Esophagus (tissue), 2 donors: Measurements from ENCODE around the gene LRP1B. TPM values are rescaled to one million over a fixed set of nuclear protein-coding genes. Genes with fewer than 3 reads are reported as not detected.

Source experiments
- H3K27ac ChIP-seq, 2 donors: one replicate each; pipeline ENCODE4 v1.5.1; 2013; ENCODE audit warnings: low read depth in 2 of 2, mild to moderate bottlenecking in 2 of 2, inconsistent platforms in 1 of 2, low read length in 1 of 2, moderate library complexity in 1 of 2
- H3K27me3 ChIP-seq, 2 donors: one replicate each; pipeline ENCODE4 v1.6.1; 2013; ENCODE audit warnings: low read length in 2 of 2, control low read depth in 1 of 2, mild to moderate bottlenecking in 1 of 2; ENCODE audit not compliant: insufficient read depth in 2 of 2, control insufficient read depth in 1 of 2
- H3K36me3 ChIP-seq, 2 donors: one replicate each; pipeline ENCODE4 v1.6.1; 2013; ENCODE audit warnings: low read length in 1 of 2; ENCODE audit not compliant: control insufficient read depth in 2 of 2, insufficient read depth in 2 of 2
- H3K4me1 ChIP-seq, 2 donors: one replicate each; pipeline ENCODE4 v1.6.1; 2013; ENCODE audit warnings: low read length in 1 of 2; ENCODE audit not compliant: control insufficient read depth in 2 of 2, insufficient read depth in 2 of 2
- H3K4me3 ChIP-seq, 2 donors: one replicate each; pipeline ENCODE4 v1.5.1; 2013; ENCODE audit warnings: low read length in 2 of 2, mild to moderate bottlenecking in 2 of 2, low read depth in 1 of 2, moderate library complexity in 1 of 2
- H3K9me3 ChIP-seq, 2 donors: one replicate each; pipeline ENCODE4 v1.6.1; 2013; ENCODE audit warnings: mild to moderate bottlenecking in 2 of 2, low read depth in 1 of 2, low read length in 1 of 2, moderate library complexity in 1 of 2; ENCODE audit not compliant: control insufficient read depth in 2 of 2, insufficient read depth in 1 of 2
- WGBS, 2 donors: extraction: QIAGEN DNeasy Blood & Tissue Kit; methylation state at CpG; one replicate each; pipeline ENCODE4 v1.1.7; 2013; 5-methylcytosine and 5-hydroxymethylcytosine counted together
- polyA plus RNA-seq, 2 donors: library from polyadenylated mRNA; stranded (reverse); fragments of 200-250 nt; gene quantifications; one replicate each; pipeline ENCODE4 v1.2.3, GENCODE V29; 2013
- donor health status: healthy with polysubstance abuse.
- donor health status: Bipolar disorder and iron deficiency.

The LRP1B gene
- polyA plus RNA-seq, 2 donors: 0.02 to 0.10 TPM

- no peaks in the 10 kb centered on the region for H3K27me3 ChIP-seq
- H3K36me3 ChIP-seq: no peaks in the 10 kb centered on the region
- no peak overlapping the region for H3K4me3 ChIP-seq
- H3K27ac ChIP-seq: no peak overlapping the region
- H3K4me1 ChIP-seq: no peaks in the 10 kb centered on the region
- no peaks in the 10 kb centered on the region for H3K9me3 ChIP-seq
These were observed 1604.2 kb downstream of the LRP1B start for GRCh38 chr2:140526575-140526974.

GRCh38 chr2:140512106-140512505 lies 1618.7 kb downstream of the LRP1B start:
- no peaks in the 10 kb centered on the region for H3K9me3 ChIP-seq
- WGBS, 2 donors: 57 to 65% methylated on average over 3 of the region's 3 CpGs
- no peak overlapping the region for H3K4me3 ChIP-seq
- no peaks in the 10 kb centered on the region for H3K36me3 ChIP-seq
- no peaks in the 10 kb centered on the region for H3K27me3 ChIP-seq
- H3K4me1 ChIP-seq: no peaks in the 10 kb centered on the region
- H3K27ac ChIP-seq: no peak overlapping the region

- 94 to 96% methylated on average over 6 of the region's 6 CpGs for WGBS, 2 donors
These were observed 1621.1 kb downstream of the LRP1B start for GRCh38 chr2:140509765-140510164.

GRCh38 chr2:140508756-140509155 lies 1622.1 kb downstream of the LRP1B start:
- no peak overlapping the region for H3K27ac ChIP-seq
- no peaks in the 10 kb centered on the region for H3K36me3 ChIP-seq
- H3K4me3 ChIP-seq: no peak overlapping the region
- WGBS, 2 donors: 51 to 54% methylated on average over 4 of the region's 4 CpGs
- H3K27me3 ChIP-seq: no peaks in the 10 kb centered on the region
- no peaks in the 10 kb centered on the region for H3K4me1 ChIP-seq
- H3K9me3 ChIP-seq: no peaks in the 10 kb centered on the region

More at GRCh38 chr2:140509765-140510164, 1621.1 kb downstream of the LRP1B start:
- Histone ChIP-seq H3K27me3 (no peaks in the 10 kb centered on the region), H3K4me3 (no peak overlapping the region), H3K4me1 (no peaks in the 10 kb centered on the region), H3K36me3 (no peaks in the 10 kb centered on the region), H3K9me3 (no peaks in the 10 kb centered on the region), H3K27ac (no peak overlapping the region)

- no peaks in the 10 kb centered on the region for H3K36me3 ChIP-seq
- no peaks in the 10 kb centered on the region for H3K27me3 ChIP-seq
- no peaks in the 10 kb centered on the region for H3K4me1 ChIP-seq
- H3K27ac ChIP-seq: no peak overlapping the region
- WGBS, 2 donors: 85 to 87% methylated on average over 2 of the region's 2 CpGs
- no peak overlapping the region for H3K4me3 ChIP-seq
- no peaks in the 10 kb centered on the region for H3K9me3 ChIP-seq
These were observed 1624.2 kb downstream of the LRP1B start for GRCh38 chr2:140506606-140507005.

GRCh38 chr2:140504601-140505000 lies 1626.2 kb downstream of the LRP1B start:
- H3K4me3 ChIP-seq: no peak overlapping the region
- no peaks in the 10 kb centered on the region for H3K36me3 ChIP-seq
- no peak overlapping the region for H3K27ac ChIP-seq
- WGBS, 2 donors: 57 to 61% methylated on average over 2 of the region's 2 CpGs
- no peaks in the 10 kb centered on the region for H3K4me1 ChIP-seq
- no peaks in the 10 kb centered on the region for H3K27me3 ChIP-seq
- no peaks in the 10 kb centered on the region for H3K9me3 ChIP-seq

- H3K27ac ChIP-seq: no peak overlapping the region
- WGBS, 2 donors: 56 to 63% methylated on average over 6 of the region's 6 CpGs
- no peaks in the 10 kb centered on the region for H3K4me1 ChIP-seq
- H3K4me3 ChIP-seq: no peak overlapping the region
- no peaks in the 10 kb centered on the region for H3K9me3 ChIP-seq
- H3K27me3 ChIP-seq: no peaks in the 10 kb centered on the region
- no peaks in the 10 kb centered on the region for H3K36me3 ChIP-seq
These were observed 1627.7 kb downstream of the LRP1B start for GRCh38 chr2:140502951-140503630.

GRCh38 chr2:140498360-140498759 lies 1632.5 kb downstream of the LRP1B start:
- 34 to 49% methylated on average over 4 of the region's 4 CpGs for WGBS, 2 donors
- H3K4me3 ChIP-seq: no peak overlapping the region
- H3K27me3 ChIP-seq: no peaks in the 10 kb centered on the region
- H3K9me3 ChIP-seq: no peaks in the 10 kb centered on the region
- H3K4me1 ChIP-seq: no peaks in the 10 kb centered on the region
- no peaks in the 10 kb centered on the region for H3K36me3 ChIP-seq
- no peak overlapping the region for H3K27ac ChIP-seq

GRCh38 chr2:140496714-140497113 lies 1634.1 kb downstream of the LRP1B start:
- H3K27me3 ChIP-seq: no peaks in the 10 kb centered on the region
- no peaks in the 10 kb centered on the region for H3K4me1 ChIP-seq
- H3K27ac ChIP-seq: no peak overlapping the region
- no peaks in the 10 kb centered on the region for H3K36me3 ChIP-seq
- no peak overlapping the region for H3K4me3 ChIP-seq
- no peaks in the 10 kb centered on the region for H3K9me3 ChIP-seq
- WGBS, 2 donors: 89 to 95% methylated on average over 1 of the region's 1 CpG

- Histone ChIP-seq H3K36me3 (no peaks in the 10 kb centered on the region), H3K4me1 (no peaks in the 10 kb centered on the region), H3K27ac (no peak overlapping the region), H3K9me3 (no peaks in the 10 kb centered on the region), H3K4me3 (no peak overlapping the region), H3K27me3 (no peaks in the 10 kb centered on the region)
- WGBS, 2 donors: 40 to 45% methylated on average over 3 of the region's 3 CpGs
These were observed 1638.9 kb downstream of the LRP1B start for GRCh38 chr2:140491876-140492275.
